HG03097 (cell line): Measurements from ENCODE around the gene GALE.

Experiments used
- ATAC-seq: cut with Tn5 transposase; IDR thresholded peaks from one replicate; pipeline ENCODE4 v1.9.1; 2021; ENCODE audit not compliant: unreplicated experiment, low FRiP score

The GALE gene

GRCh38 chr1:23759277-23759676 is 41.3 kb downstream of the GALE start:
- no peak for ATAC-seq

GRCh38 chr1:23757812-23758211 is 42.7 kb downstream of the GALE start:
- no peak for ATAC-seq

- no peak for ATAC-seq
These were observed 43.9 kb downstream of the GALE start for GRCh38 chr1:23756676-23757075.

GRCh38 chr1:23752909-23753308 is 47.6 kb downstream of the GALE start:
- no peak for ATAC-seq

DNA sequence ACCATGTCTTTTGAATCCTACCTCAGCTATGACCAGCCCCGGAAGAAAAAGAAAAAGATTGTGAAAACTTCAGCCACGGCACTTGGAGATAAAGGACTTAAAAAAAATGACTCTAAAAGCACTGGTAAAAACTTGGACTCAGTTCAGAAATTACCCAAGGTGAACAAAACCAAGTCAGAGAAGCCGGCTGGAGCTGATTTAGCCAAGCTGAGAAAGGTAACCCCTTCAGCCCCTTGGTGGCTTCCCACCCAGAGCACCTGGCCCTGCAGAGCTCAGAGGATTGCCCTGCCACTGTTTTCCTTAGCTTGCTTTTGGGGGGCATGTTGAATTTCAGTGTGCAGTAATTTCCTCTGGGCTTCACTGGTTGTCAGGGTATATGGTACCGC is 48.7 kb downstream of the GALE start:
- ATAC-seq: no peak

- ATAC-seq: no peak
These were observed 49.3 kb downstream of the GALE start for GRCh38 chr1:23751050-23751814.

DNA sequence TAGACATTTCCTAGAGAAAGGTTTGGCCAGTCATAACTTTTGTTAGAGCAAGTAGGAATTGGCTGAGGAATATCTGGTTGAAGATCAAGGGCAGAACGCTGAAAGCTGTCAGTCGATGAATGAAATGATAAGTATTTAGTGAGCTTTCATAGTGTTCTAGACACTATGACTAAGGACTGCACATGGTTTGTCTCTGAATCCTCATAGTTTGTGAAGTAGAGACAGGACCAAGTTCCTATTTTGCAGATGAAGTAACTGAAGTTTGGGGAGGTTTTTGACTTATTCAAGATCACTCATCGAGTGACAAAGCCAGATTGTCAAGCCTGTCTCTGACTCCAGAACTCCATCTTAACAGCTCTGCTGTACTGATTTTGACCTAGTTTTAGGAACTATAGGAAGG is 52.5 kb downstream of the GALE start:
- no peak for ATAC-seq
